Right lobe of liver (tissue), 6 donors: ENCODE data around the gene STX1B. TPM values are rescaled to one million over a fixed set of nuclear protein-coding genes. Genes with fewer than 3 reads are reported as not detected.

Experiments used
- ATAC-seq, 4 donors: fragments of 200-7000 bp; cut with Tn5 transposase; one replicate each; pipeline ENCODE4 v1.9.1; 2020; ENCODE audit warnings: mild to moderate bottlenecking in 4 of 4, moderate library complexity in 4 of 4
- DNase-seq, 3 donors: peaks; one replicate each; pipeline ENCODE4 v3.0.0-alpha.2; 2020
- H3K27ac ChIP-seq, 3 donors: fragments of 200-600 bp; one replicate each; pipeline ENCODE4 v1.8.0; 2022
- H3K27me3 ChIP-seq, 2 donors: fragments of 200-600 bp; one replicate each; pipeline ENCODE4 v1.8.0; 2022
- H3K36me3 ChIP-seq, 4 donors: fragments of 200-600 bp; sonication (generic) in 1 of 4; one replicate each; pipeline versions ENCODE4 v1.5.1 to v1.8.0; 2017 to 2022; ENCODE audit warnings: control low read depth in 1 of 4
- H3K4me1 ChIP-seq, 4 donors: fragments of 200-600 bp; sonication (generic) in 1 of 4; one replicate each; pipeline versions ENCODE4 v1.5.1 to v1.8.0; 2017 to 2022; ENCODE audit warnings: control low read depth in 1 of 4
- H3K4me3 ChIP-seq, 3 donors: fragments of 200-600 bp; one replicate each; pipeline ENCODE4 v1.8.0; 2022
- H3K9me3 ChIP-seq, 4 donors: fragments of 200-600 bp; sonication (generic) in 1 of 4; one replicate each; pipeline versions ENCODE4 v1.5.1 to v1.8.0; 2017 to 2022; ENCODE audit warnings: control low read depth in 1 of 4
- CTCF ChIP-seq, 4 donors: fragments of 200-600 bp in 3 of 4; fragments of 450-650 bp in 1 of 4; IDR thresholded peaks; one replicate each; pipeline versions ENCODE4 v1.5.1 to v1.8.0; 2016 to 2022; ENCODE audit warnings: antibody characterized with exemption in 4 of 4, mild to moderate bottlenecking in 2 of 4
- POLR2A ChIP-seq: fragments of 450-650 bp; IDR thresholded peaks from one replicate; pipeline ENCODE4 v1.6.1; 2017; ENCODE audit warnings: antibody characterized with exemption, mild to moderate bottlenecking
- WGBS: methylation state at CpG from one replicate; pipeline ENCODE4 v1.1.6; 2018; ENCODE audit warnings: low coverage, low lambda C conversion rate; ENCODE audit not compliant: insufficient coverage; ENCODE audit errors: missing lambda C conversion rate; 5-methylcytosine and 5-hydroxymethylcytosine counted together
- intact Hi-C, 2 donors: fragments of 100-400 bp; cut with DNase I; formaldehyde crosslinking; loops; one replicate each; pipeline versions ENCODE4 v1.11.2 to v1.14.1; 2022
- total RNA-seq, 6 experiments: library from RNA; depleted of rRNA in 2 of 6; stranded (reverse); fragments of >200 nt in 2 of 6; fragmentation: NEBNext Ultra II Directional in 3 of 6; extraction: Animal tissue kit (Norgen Biotek cat#: 25700) in 3 of 6; gene quantifications; one replicate each; pipeline versions ENCODE4 v1.1.0 to v1.2.4, GENCODE V29; 2016 to 2023
- donor health status: DM: no; HTN: yes; CAD: no.
- donor health status: DM: no; HTN: no; CAD: no.
- donor health status: DM: no; HTN: no; CAD: no.
- donor health status: DM: no; HTN: yes; CAD: no.
- donor health status: DM: no; HTN: yes; CAD: no.

Gene STX1B
- total RNA-seq, 6 experiments from 2014 or later = 0.61 to 4.5 (median 2.6) TPM

DNA sequence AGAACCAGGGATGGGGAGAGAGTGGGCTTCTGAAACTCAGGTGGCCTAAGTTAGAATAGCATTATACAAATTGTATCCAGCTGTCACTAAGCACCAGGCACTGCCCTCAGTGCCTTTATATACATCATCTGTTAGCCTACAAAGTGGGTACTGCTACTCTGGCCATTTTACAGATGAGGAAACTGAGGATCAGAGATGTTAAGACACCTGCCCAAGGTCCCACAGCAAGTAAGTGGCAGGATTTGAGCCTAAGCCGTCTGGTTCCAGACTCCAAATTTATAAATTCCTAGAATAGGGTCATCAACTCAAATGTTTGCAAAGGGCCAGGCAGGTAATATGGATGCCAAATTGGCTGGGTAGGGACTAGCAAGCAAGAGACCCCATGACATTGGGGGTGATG is 59.2 kb downstream of the STX1B start:
- Histone ChIP-seq H3K27ac (peak overlapping the region; percentile 94 to 96 (median 96)), H3K27me3 (no peaks in the 10 kb centered on the region), H3K4me1 (peaks cover 0 to 56% (median 25%) of the 10 kb centered on the region in 4 donors), H3K4me3 (peak overlapping the region in 1 of 3 donors; percentile 94), H3K36me3 (no peaks in the 10 kb centered on the region), H3K9me3 (no peaks in the 10 kb centered on the region)
- no peak for TF ChIP-seq POLR2A
- TF ChIP-seq CTCF (IDR thresholded peaks at IDR 0.05) = no peak
- ATAC-seq (no peak), DNase-seq (no peak)
- intact Hi-C loops = no loop called here
- WGBS = 14% methylated on average over 1 of the region's 1 CpG

DNA sequence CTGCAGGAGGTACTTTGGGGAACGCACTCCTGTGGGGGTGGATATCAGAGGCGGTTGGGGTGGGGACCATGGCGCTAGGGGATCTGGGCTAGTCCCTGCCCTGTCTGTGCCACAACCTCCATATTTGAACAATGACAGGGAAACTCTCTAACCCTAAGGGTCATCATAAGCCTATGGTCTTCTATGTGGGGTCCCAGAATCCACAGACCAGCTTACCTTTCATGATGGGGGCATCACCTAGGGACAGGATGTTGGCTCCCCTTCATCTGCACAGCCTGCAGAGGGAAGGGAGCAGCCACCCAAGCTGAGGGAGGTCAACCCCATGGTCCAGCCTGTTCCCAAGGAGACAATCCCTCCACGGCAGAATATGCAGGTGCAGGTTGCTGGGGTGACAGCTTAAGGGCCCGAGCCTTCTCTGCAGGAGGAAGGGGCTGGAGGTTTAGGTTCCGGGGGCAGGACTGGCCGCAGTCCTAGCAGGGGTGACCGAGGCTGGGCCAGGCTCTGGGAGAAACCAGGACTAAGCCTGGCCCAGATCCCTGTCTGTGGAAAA is 59.8 kb downstream of the STX1B start:
- H3K27ac ChIP-seq = peak overlapping the region; percentile 94 to 96 (median 96)
- H3K27me3 ChIP-seq = no peaks in the 10 kb centered on the region
- no peaks in the 10 kb centered on the region for H3K36me3 ChIP-seq
- peak overlapping the region; percentile 94 to 96 (median 95) for H3K4me3 ChIP-seq
- no peaks in the 10 kb centered on the region for H3K9me3 ChIP-seq
- ATAC-seq (no peak), DNase-seq (no peak)
- TF ChIP-seq CTCF (IDR thresholded peaks at IDR 0.05) (no peak), POLR2A (no peak)
- peaks cover 0 to 53% (median 25%) of the 10 kb centered on the region in 4 donors for H3K4me1 ChIP-seq
- intact Hi-C loops = no loop called here
- 29% methylated on average over 5 of the region's 8 CpGs for WGBS

DNA sequence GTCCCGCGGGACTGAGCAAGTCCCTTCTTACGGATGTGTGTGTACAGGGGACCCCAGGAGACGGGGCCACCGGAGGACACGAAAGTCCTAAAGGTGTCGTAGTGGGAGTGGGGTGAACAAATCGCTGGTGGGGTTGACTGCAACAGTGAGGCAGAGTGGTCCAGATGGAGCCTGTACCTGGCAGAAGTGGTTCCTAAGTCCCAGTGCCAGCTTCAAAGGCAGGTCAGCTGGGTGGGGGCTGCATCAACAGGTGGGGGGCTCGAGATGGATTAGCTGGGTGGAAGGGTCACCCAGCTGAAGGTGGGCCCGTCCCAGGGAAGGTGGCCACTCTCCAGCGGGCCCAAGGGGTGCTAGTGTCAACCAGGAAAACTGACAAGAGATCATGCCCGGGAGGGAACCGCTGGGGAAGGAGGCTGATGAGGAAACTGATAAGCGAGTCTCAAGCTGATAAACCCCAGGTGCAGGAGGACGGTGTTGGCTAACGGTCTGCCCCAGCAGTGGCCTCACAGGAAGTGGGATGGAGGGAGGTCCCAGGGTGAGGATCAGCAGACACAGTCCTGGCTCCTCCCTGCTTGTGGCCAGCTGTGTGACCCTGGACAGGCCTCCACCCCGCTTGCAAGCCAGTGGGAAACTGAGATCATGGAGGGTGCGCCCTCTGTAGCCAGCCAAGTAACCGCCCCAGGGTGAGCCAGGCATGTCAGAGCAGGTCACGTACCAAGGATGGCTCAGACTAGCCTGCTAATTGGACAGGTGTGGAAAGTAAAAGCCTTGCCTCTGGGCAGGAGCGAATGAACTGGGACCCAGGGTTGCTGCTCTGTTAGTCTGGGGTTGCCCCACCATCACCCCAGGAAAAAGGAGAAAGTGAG is 60.6 kb downstream of the STX1B start:
- Histone ChIP-seq H3K9me3 (no peaks in the 10 kb centered on the region), H3K36me3 (no peaks in the 10 kb centered on the region), H3K27ac (peak overlapping the region; percentile 94 to 96 (median 96)), H3K4me3 (peak overlapping the region; percentile 94 to 96 (median 95)), H3K4me1 (peaks cover 0 to 46% (median 22%) of the 10 kb centered on the region in 4 donors), H3K27me3 (no peaks in the 10 kb centered on the region)
- 2% methylated on average over 18 of the region's 21 CpGs for WGBS
- peak; percentile 71 to 84 (median 74) for ATAC-seq
- TF ChIP-seq CTCF (IDR thresholded peaks at IDR 0.05) = peak in 2 of 4 donors; percentile 25 to 27
- TF ChIP-seq POLR2A = peak; percentile 93
- peak; percentile 94 to 98 (median 98) for DNase-seq
- intact Hi-C loops = no loop called here

DNA sequence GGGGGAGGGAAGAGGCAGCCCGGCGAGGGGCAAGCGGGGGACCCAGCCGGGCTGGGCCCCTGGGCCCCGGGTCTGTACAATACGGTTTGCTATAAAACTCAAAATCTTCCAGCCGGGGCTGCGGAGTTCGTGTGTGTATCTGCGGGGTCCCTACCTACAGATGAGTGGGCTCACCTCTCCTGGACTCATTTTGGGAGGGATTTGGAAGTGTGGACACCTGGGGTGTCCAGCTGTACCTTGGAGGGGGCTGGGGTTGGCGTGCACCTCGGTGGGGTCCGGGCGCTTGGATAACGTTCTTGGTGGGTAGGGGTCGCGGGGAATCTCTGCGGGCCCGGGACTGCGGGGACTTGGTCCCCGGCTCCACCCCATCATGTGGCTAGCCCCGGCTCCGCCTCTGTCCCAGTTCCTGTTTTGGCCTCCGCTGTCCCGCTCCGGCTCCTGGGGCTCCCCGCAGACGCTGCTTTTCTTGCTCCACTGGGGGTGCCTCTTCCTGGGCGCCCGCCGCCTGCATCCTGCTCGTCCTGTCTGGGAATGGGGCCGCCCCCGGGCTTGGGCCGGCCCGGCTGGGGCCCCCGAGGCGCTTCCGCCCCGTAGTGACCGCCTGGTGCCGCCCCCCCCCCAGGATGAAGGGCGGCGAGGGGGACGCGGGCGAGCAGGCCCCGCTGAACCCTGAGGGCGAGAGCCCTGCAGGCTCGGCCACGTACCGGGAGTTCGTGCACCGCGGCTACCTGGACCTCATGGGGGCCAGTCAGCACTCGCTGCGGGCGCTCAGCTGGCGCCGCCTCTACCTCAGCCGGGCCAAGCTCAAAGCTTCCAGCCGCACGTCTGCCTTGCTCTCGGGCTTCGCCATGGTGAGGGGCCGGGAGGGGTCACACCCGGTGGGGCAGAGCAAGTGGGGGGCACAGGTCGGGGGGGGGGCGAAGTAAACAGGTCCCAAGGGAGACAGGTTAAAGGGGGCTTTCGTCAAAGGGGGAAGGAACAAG is 61.5 kb downstream of the STX1B start, which contains the start of gene ORAI3:
TSS of gene ORAI3 (plus strand) at position 402 of the 983 bp plus-strand sequence. CDS start at position 624, 222 bp downstream.
- intact Hi-C loops = no loop called here
- ATAC-seq (peak; percentile 51 to 70 (median 62)), DNase-seq (peak; percentile 89 to 92 (median 90))
- no peaks in the 10 kb centered on the region for H3K36me3 ChIP-seq
- H3K4me3 ChIP-seq = peak within 1 kb of the TSS; percentile 94 to 96 (median 95)
- peak within 1 kb of the TSS; percentile 94 to 96 (median 96) for H3K27ac ChIP-seq
- TF ChIP-seq POLR2A (peak; percentile 89), CTCF (IDR thresholded peaks at IDR 0.05) (no peak)
- H3K27me3 ChIP-seq = no peaks in the 10 kb centered on the region
- peaks cover 0 to 37% (median 17%) of the 10 kb centered on the region in 4 donors for H3K4me1 ChIP-seq
- WGBS = 1% methylated on average over 16 of the region's 70 CpGs
- H3K9me3 ChIP-seq = no peaks in the 10 kb centered on the region
